ENCODE results near the gene CORO2B. TPM values are rescaled to one million over a fixed set of nuclear protein-coding genes. Genes with fewer than 3 reads are reported as not detected.
"Not testable (repeated sequence)": the region's sequence is repeated elsewhere in the genome, so short reads cannot be mapped to it uniquely, and the experiment has no call there.

The CORO2B gene
- total RNA-seq, 1 donor = 0.10 TPM

DNA sequence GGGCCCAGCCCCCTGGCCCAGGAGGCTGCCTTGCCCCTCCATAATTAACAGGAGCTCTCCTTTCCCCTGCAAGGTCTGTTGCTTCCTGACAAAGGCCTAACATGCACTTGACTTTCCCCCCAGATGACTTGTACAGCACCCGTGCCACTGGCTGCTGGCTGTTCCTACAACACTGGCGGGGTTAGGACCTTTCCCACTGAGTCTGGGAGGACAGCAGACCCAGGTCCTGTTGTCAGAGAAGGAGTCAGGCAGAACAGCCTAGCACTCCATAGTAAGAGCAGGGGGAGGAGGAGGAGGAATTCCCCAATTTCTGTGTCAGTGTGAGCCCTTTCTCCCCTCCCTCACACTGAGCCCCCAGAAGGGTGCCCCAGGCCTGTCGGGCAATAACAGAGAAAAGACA is 99.2 kb downstream of the CORO2B start:
- Histone ChIP-seq H3K4me1 (ENCODE audit: insufficient read depth, low read length) (peaks cover 23% of the 10 kb centered on the region), H3K4me3 (ENCODE audit: low read length) (no peak overlapping the region), H3K27me3 (ENCODE audit: insufficient read depth, low read length) (no peaks in the 10 kb centered on the region), H3K9me3 (ENCODE audit: low read depth, low read length) (no peaks in the 10 kb centered on the region)

DNA sequence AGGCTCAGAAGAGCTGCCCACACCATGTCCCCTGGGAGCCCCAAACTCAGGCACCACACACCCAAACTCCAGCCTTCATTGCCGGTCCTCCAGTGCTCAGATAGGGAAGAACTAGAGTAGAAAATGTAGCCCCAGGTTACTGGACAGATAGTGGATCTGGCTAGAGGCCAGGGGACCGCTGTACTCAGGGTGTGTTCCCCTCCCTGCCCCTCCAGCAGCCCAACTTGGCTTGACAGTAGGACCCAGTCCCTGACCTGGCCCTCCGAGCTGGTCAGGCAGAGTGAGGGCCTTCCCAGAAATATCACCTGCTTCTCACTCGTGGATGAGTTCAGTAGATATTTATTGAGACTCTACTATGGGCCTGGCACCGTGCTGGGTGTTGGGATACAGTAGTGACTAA is 100.0 kb downstream of the CORO2B start:
- Histone ChIP-seq H3K9me3 (ENCODE audit: low read depth, low read length) (no peaks in the 10 kb centered on the region), H3K4me1 (ENCODE audit: insufficient read depth, low read length) (peaks cover 22% of the 10 kb centered on the region)

GRCh38 chr15:68679161-68679560 is 100.4 kb downstream of the CORO2B start:
- Histone ChIP-seq H3K9me3 (ENCODE audit: low read depth, low read length) (no peaks in the 10 kb centered on the region), H3K4me1 (ENCODE audit: insufficient read depth, low read length) (peaks cover 17% of the 10 kb centered on the region), H3K27me3 (ENCODE audit: insufficient read depth, low read length) (no peaks in the 10 kb centered on the region), H3K4me3 (ENCODE audit: low read length) (no peak overlapping the region)

More for the DNA sequence above, 100.0 kb downstream of the CORO2B start:
- no peaks in the 10 kb centered on the region for H3K27me3 ChIP-seq (ENCODE audit: insufficient read depth, low read length)
- H3K4me3 ChIP-seq (ENCODE audit: low read length) = no peak overlapping the region

- H3K4me1 ChIP-seq (ENCODE audit: insufficient read depth, low read length) = peaks cover 9% of the 10 kb centered on the region
- H3K4me3 ChIP-seq (ENCODE audit: low read length) = no peak overlapping the region
- H3K9me3 ChIP-seq (ENCODE audit: low read depth, low read length) = no peaks in the 10 kb centered on the region
- no peaks in the 10 kb centered on the region for H3K27me3 ChIP-seq (ENCODE audit: insufficient read depth, low read length)
These were observed 101.2 kb downstream of the CORO2B start for GRCh38 chr15:68679961-68680371.

DNA sequence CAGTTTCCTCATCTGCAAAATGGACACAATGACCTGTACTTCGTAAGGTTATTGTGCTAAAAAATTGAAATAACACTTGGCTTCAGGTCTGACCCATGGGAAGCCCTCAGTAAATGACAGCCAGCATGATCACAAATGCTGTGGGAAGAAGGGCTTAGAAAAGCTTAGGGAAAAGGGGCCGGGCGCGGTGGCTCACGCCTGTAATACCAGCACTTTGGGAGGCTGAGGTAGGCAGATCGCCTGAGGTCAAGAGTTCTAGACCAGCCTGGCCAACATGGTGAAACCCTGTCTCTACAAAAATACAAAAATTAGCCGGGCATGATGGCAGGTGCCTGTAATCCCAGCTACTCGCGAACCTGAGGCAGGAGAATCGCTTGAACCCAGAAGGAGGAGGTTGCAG is 102.0 kb downstream of the CORO2B start:
- H3K4me3 ChIP-seq (ENCODE audit: low read length); H3K4me1 ChIP-seq (ENCODE audit: insufficient read depth, low read length); H3K9me3 ChIP-seq (ENCODE audit: low read depth, low read length): not testable (repeated sequence)

GRCh38 chr15:68681836-68682235 is 103.0 kb downstream of the CORO2B start:
- Histone ChIP-seq H3K27me3 (ENCODE audit: insufficient read depth, low read length) (no peaks in the 10 kb centered on the region), H3K4me3 (ENCODE audit: low read length) (no peak overlapping the region), H3K9me3 (ENCODE audit: low read depth, low read length) (no peaks in the 10 kb centered on the region), H3K4me1 (ENCODE audit: insufficient read depth, low read length) (no peaks in the 10 kb centered on the region)

More for the DNA sequence above, 102.0 kb downstream of the CORO2B start:
- not testable (repeated sequence) for H3K27me3 ChIP-seq (ENCODE audit: insufficient read depth, low read length)

DNA sequence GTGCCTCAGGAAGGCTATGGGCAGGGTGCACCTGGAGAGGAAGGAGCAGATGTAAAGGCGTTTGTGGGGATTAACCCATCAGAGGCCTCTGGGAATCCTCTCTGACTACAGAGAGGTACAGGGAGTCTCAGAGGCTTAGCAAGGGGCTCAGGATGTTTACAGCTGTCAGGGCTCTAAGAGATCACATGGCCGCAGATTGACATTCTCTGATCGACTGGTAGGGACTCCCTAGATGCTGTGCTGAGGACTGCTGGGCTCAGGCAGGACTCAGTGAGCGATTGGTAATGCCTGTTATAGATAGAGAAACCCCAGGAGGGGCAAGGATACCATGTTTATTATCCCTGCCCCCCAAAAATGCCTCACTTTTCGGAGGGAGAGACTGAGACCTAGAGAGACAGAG is 103.5 kb downstream of the CORO2B start:
- no peaks in the 10 kb centered on the region for H3K27me3 ChIP-seq (ENCODE audit: insufficient read depth, low read length)
- H3K4me1 ChIP-seq (ENCODE audit: insufficient read depth, low read length) = no peaks in the 10 kb centered on the region
- H3K4me3 ChIP-seq (ENCODE audit: low read length) = no peak overlapping the region
- H3K9me3 ChIP-seq (ENCODE audit: low read depth, low read length) = no peaks in the 10 kb centered on the region

GRCh38 chr15:68683026-68683425 is 104.2 kb downstream of the CORO2B start:
- H3K27me3 ChIP-seq (ENCODE audit: insufficient read depth, low read length) = no peaks in the 10 kb centered on the region
- H3K9me3 ChIP-seq (ENCODE audit: low read depth, low read length) = no peaks in the 10 kb centered on the region
- H3K4me3 ChIP-seq (ENCODE audit: low read length) = no peak overlapping the region
- no peaks in the 10 kb centered on the region for H3K4me1 ChIP-seq (ENCODE audit: insufficient read depth, low read length)

- no peak overlapping the region for H3K4me3 ChIP-seq (ENCODE audit: low read length)
- no peaks in the 10 kb centered on the region for H3K27me3 ChIP-seq (ENCODE audit: insufficient read depth, low read length)
- no peaks in the 10 kb centered on the region for H3K9me3 ChIP-seq (ENCODE audit: low read depth, low read length)
- no peaks in the 10 kb centered on the region for H3K4me1 ChIP-seq (ENCODE audit: insufficient read depth, low read length)
These were observed 104.8 kb downstream of the CORO2B start for GRCh38 chr15:68683551-68683950.

DNA sequence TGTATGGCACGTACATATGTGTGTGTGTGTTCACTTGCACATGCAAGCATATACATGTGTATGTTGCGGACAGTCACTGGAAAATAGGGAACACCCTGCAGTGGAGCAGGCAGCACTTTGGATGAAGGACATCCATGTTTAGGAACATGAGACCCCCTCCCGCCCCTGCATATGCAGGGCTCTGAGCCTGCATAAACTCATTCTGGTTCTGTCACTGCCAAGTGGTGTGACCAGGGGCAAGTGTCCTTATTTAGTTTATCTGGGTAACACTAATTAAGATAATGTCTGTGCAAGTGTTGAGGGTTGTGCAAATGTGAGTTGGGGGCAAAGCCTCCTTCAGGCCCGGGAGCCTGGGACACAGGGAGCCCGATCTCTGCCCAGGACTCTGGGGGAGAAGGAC is 105.7 kb downstream of the CORO2B start:
- no peaks in the 10 kb centered on the region for H3K4me1 ChIP-seq (ENCODE audit: insufficient read depth, low read length)
- no peak overlapping the region for H3K4me3 ChIP-seq (ENCODE audit: low read length)
- H3K9me3 ChIP-seq (ENCODE audit: low read depth, low read length) = no peaks in the 10 kb centered on the region
- H3K27me3 ChIP-seq (ENCODE audit: insufficient read depth, low read length) = no peaks in the 10 kb centered on the region

DNA sequence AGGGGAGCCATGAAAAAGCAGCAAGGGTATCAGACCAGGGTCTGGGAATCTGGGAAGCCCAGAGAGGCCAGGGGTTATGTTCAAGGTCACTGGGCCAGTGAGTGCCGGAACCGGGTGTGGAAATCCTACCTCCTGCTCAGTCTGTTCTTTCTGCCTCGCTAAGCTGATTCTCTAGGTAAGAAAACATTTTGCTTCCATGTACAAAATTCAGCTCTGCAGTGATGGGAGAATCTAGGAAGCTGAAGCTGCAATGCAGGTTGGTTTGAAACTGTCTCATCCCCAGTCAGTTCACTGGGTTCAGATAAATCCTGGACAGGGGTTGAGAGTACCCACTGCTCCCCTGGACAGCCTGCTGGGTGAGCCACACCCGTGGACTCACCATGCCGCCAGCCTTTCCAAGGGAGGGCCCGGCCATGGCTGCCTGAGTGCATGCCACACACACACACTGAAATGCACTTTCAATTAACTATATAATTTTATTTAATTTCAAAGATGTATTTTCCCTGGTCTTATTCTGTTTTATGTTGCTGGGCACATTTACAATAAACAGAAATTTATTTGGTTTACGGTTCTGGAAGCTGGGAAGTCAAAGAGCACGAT is 108.4 kb downstream of the CORO2B start:
- H3K9me3 ChIP-seq (ENCODE audit: low read depth, low read length) = no peaks in the 10 kb centered on the region
- H3K27me3 ChIP-seq (ENCODE audit: insufficient read depth, low read length) = no peaks in the 10 kb centered on the region
- no peaks in the 10 kb centered on the region for H3K4me1 ChIP-seq (ENCODE audit: insufficient read depth, low read length)
- H3K4me3 ChIP-seq (ENCODE audit: low read length) = no peak overlapping the region

DNA sequence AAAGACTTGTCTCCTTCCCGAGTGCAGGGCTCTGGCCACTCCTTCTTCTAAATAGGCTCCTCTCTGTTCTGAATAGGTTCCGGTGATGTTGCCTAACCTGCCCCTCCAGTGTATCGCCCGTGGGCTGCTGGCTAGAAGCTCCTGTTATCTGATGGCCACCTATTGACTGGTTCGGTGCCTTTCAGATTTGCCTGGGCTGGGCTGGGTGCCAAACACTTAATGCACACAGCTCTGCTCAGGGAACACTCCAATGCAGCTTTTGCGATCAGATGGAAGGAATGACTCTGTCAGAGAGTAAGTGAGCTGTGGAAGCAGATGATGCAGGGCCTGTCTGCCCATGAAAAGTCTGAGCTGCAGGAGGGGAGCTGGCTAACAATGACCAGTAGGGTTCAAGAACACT is 112.9 kb downstream of the CORO2B start:
- Histone ChIP-seq H3K4me1 (ENCODE audit: insufficient read depth, low read length) (peaks cover 6% of the 10 kb centered on the region), H3K27me3 (ENCODE audit: insufficient read depth, low read length) (no peaks in the 10 kb centered on the region), H3K9me3 (ENCODE audit: low read depth, low read length) (no peaks in the 10 kb centered on the region), H3K4me3 (ENCODE audit: low read length) (no peak overlapping the region)

GRCh38 chr15:68693071-68693470 is 114.3 kb downstream of the CORO2B start:
- no peak overlapping the region for H3K4me3 ChIP-seq (ENCODE audit: low read length)
- H3K27me3 ChIP-seq (ENCODE audit: insufficient read depth, low read length) = no peaks in the 10 kb centered on the region
- no peaks in the 10 kb centered on the region for H3K9me3 ChIP-seq (ENCODE audit: low read depth, low read length)
- peaks cover 6% of the 10 kb centered on the region for H3K4me1 ChIP-seq (ENCODE audit: insufficient read depth, low read length)

DNA sequence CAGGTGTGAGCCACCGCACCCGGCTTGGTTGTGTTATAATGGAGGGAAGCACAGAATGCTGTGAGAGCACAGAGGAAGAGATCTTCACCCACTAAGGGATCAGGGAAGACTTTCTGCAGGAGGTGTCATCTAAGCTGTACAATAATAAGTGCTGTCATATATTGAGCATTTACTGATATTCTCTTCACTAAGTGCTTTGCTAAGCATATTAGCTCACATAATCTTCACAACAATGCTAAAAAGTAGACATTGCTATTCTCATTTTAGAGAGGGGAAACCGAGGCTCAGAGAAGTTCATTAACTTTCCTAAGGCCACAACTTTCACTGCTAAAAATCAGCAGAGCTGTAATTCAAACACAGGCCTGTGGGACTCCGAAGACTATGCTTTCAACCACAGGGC is 115.3 kb downstream of the CORO2B start:
- peaks cover 6% of the 10 kb centered on the region for H3K4me1 ChIP-seq (ENCODE audit: insufficient read depth, low read length)
- no peaks in the 10 kb centered on the region for H3K9me3 ChIP-seq (ENCODE audit: low read depth, low read length)
- no peaks in the 10 kb centered on the region for H3K27me3 ChIP-seq (ENCODE audit: insufficient read depth, low read length)
- no peak overlapping the region for H3K4me3 ChIP-seq (ENCODE audit: low read length)

GRCh38 chr15:68695061-68695595 is 116.3 kb downstream of the CORO2B start:
- Histone ChIP-seq H3K27me3 (ENCODE audit: insufficient read depth, low read length) (no peaks in the 10 kb centered on the region), H3K4me1 (ENCODE audit: insufficient read depth, low read length) (peaks cover 6% of the 10 kb centered on the region), H3K4me3 (ENCODE audit: low read length) (no peak overlapping the region), H3K9me3 (ENCODE audit: low read depth, low read length) (no peaks in the 10 kb centered on the region)

Data from mononuclear cell (primary cell).